Measurements from ENCODE around the gene GXYLT2.
"Not testable (repeated sequence)": the region's sequence is repeated elsewhere in the genome, so short reads cannot be mapped to it uniquely, and the experiment has no call there.

The GXYLT2 gene

DNA sequence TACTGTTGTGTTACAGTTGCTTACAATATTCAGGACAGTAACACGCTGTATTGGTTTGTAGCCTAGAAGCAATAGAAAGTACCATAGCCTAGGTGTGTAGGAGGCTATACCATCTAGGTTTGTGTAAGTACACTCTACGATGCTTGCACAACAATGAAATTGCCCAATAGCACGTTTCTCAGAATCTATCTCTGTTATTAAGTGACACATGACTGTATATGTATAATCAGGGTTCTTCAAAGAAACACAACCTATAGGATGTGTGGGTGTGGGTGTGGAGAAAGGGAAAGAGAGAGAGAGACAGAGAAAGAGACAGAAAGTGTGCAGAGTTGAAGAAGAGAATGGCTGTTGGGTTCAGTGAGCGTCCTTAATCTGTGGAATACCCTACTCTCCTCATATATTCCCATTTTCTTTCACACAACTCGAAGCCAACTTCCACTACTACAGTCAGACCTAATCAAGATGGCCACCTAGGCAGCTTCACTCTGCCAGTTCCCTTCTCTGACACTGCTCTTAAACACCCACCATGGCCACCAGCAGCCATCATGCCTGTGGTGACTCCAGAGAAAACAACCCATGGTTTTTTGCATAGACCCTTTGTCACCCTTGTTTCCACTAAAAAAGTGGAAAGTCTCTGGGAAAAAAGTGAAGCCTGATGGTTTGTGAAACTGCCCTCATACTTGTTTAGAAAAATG, 103.0 kb downstream of the GXYLT2 start:
- Histone ChIP-seq H3K27ac (ENCODE audit: low read depth in 2 of 2, low read length in 2 of 2) (no peak overlapping the region), H3K9ac (ENCODE audit: low read depth in 1 of 2, low read length in 2 of 2) (no peak overlapping the region), H3K4me3 (ENCODE audit: low read length in 2 of 2) (no peak overlapping the region), H3K9me3 (ENCODE audit: control insufficient read depth in 2 of 2, low read length in 2 of 2) (no peaks in the 10 kb centered on the region), H3K36me3 (ENCODE audit: control insufficient read depth in 2 of 2, insufficient read depth in 2 of 2, low read length in 2 of 2) (no peaks in the 10 kb centered on the region), H3K4me1 (ENCODE audit: control insufficient read depth in 2 of 2, insufficient read depth in 2 of 2, low read length in 2 of 2) (peaks cover 2 to 8% of the 10 kb centered on the region in 2 donors), H3K27me3 (ENCODE audit: control insufficient read depth in 2 of 2, insufficient read depth in 2 of 2, low read length in 2 of 2) (no peaks in the 10 kb centered on the region)

DNA sequence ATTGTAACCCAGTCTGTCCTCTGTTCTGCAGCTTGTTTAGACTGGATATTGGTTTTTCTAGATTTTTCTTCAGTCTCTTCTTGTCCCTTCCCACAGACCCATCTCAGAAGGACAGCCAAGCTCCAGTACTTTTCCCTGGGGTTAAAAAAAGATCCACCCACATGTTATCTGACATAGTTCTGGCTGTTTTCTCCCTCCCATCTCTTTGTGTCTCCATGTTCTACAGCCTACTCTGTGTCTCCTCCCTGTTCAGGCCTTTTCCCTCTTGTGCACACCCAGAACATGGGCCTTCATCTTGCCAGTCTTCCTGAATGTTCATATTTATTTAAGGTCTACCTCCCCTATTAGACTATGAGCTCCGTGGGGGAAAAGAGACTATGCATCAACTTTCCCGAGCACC, 103.7 kb downstream of the GXYLT2 start:
- Histone ChIP-seq H3K9me3 (ENCODE audit: control insufficient read depth in 2 of 2, low read length in 2 of 2) (no peaks in the 10 kb centered on the region), H3K36me3 (ENCODE audit: control insufficient read depth in 2 of 2, insufficient read depth in 2 of 2, low read length in 2 of 2) (no peaks in the 10 kb centered on the region), H3K27me3 (ENCODE audit: control insufficient read depth in 2 of 2, insufficient read depth in 2 of 2, low read length in 2 of 2) (no peaks in the 10 kb centered on the region), H3K4me1 (ENCODE audit: control insufficient read depth in 2 of 2, insufficient read depth in 2 of 2, low read length in 2 of 2) (peaks cover 6 to 14% of the 10 kb centered on the region in 2 donors), H3K27ac (ENCODE audit: low read depth in 2 of 2, low read length in 2 of 2) (no peak overlapping the region), H3K9ac (ENCODE audit: low read depth in 1 of 2, low read length in 2 of 2) (no peak overlapping the region), H3K4me3 (ENCODE audit: low read length in 2 of 2) (no peak overlapping the region)

DNA sequence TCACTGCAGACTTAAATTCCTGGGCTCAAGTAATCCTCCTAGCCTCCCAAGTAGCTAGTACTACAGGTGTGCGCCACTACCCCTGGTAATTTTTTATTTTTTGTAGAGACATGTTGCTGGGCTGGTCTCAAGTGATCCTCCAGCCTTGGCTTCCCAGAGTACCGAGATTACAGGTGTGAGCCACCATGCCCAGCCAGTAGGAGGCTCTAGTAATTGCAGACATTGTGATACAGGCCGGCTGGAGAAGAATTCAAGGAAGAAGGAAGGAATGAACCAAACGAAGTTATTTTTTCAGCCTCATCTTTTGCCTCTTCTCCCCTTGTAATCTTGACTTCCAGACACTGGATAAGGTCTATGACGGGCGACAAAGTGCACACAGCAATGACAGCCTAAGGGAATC, 105.5 kb downstream of the GXYLT2 start:
- Histone ChIP-seq H3K9ac (ENCODE audit: low read depth in 1 of 2, low read length in 2 of 2) (no peak overlapping the region), H3K9me3 (ENCODE audit: control insufficient read depth in 2 of 2, low read length in 2 of 2) (no peaks in the 10 kb centered on the region), H3K36me3 (ENCODE audit: control insufficient read depth in 2 of 2, insufficient read depth in 2 of 2, low read length in 2 of 2) (peaks cover 0 to under 1% of the 10 kb centered on the region in 2 donors), H3K4me3 (ENCODE audit: low read length in 2 of 2) (no peak overlapping the region), H3K27me3 (ENCODE audit: control insufficient read depth in 2 of 2, insufficient read depth in 2 of 2, low read length in 2 of 2) (no peaks in the 10 kb centered on the region), H3K4me1 (ENCODE audit: control insufficient read depth in 2 of 2, insufficient read depth in 2 of 2, low read length in 2 of 2) (peaks cover 11 to 20% of the 10 kb centered on the region in 2 donors), H3K27ac (ENCODE audit: low read depth in 2 of 2, low read length in 2 of 2) (no peak overlapping the region)

DNA sequence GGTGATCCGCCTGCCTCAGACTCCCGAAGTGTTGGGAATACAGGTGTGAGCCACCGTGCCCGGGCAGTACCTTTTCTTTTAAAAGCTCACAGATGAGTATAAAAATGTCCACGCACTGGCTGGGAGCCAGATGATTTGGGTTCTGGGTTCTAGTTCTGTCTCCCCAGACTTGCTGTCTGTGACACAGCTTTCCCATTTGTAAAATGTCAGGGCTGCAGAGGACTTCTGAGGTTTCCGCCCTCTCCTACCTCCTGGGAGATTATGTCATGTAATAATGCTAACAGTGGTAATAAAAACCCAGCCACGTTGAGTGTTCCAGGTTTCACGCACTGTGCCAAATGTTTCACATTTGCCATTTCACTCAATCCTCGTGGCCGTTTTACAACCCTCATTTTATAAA, 107.5 kb downstream of the GXYLT2 start:
- Histone ChIP-seq H3K27ac (ENCODE audit: low read depth in 2 of 2, low read length in 2 of 2) (peak overlapping the region; percentile 93 to 96), H3K4me3 (ENCODE audit: low read length in 2 of 2) (no peak overlapping the region), H3K27me3 (ENCODE audit: control insufficient read depth in 2 of 2, insufficient read depth in 2 of 2, low read length in 2 of 2) (no peaks in the 10 kb centered on the region), H3K9ac (ENCODE audit: low read depth in 1 of 2, low read length in 2 of 2) (peak overlapping the region in 1 of 2 donors; percentile 49), H3K9me3 (ENCODE audit: control insufficient read depth in 2 of 2, low read length in 2 of 2) (no peaks in the 10 kb centered on the region), H3K36me3 (ENCODE audit: control insufficient read depth in 2 of 2, insufficient read depth in 2 of 2, low read length in 2 of 2) (peaks cover 10 to 12% of the 10 kb centered on the region in 2 donors), H3K4me1 (ENCODE audit: control insufficient read depth in 2 of 2, insufficient read depth in 2 of 2, low read length in 2 of 2) (peaks cover 18 to 34% of the 10 kb centered on the region in 2 donors)

DNA sequence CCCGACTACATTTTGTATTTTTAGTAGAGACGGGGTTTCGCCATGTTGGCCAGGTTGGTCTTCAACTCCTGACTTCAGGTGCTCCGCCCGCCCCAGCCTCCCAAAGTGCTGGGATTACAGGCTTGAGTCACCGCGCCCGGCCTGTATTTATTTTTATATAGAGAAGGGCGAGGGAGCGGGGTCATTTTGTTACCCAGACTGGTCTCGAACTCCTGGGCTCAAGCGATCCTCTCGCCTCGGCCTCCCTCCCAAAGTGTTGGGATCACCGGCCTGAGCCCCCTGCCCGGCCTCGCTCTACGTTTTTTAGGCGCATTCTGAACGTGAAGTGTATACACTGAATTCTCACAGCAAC, 108.3 kb downstream of the GXYLT2 start:
- no peaks in the 10 kb centered on the region for H3K9me3 ChIP-seq (ENCODE audit: control insufficient read depth in 2 of 2, low read length in 2 of 2)
- peak overlapping the region; percentile 83 to 90 for H3K4me3 ChIP-seq (ENCODE audit: low read length in 2 of 2)
- peaks cover 18 to 34% of the 10 kb centered on the region in 2 donors for H3K4me1 ChIP-seq (ENCODE audit: control insufficient read depth in 2 of 2, insufficient read depth in 2 of 2, low read length in 2 of 2)
- H3K36me3 ChIP-seq (ENCODE audit: control insufficient read depth in 2 of 2, insufficient read depth in 2 of 2, low read length in 2 of 2) = peaks cover 14 to 18% of the 10 kb centered on the region in 2 donors
- no peaks in the 10 kb centered on the region for H3K27me3 ChIP-seq (ENCODE audit: control insufficient read depth in 2 of 2, insufficient read depth in 2 of 2, low read length in 2 of 2)
- peak overlapping the region; percentile 93 to 96 for H3K27ac ChIP-seq (ENCODE audit: low read depth in 2 of 2, low read length in 2 of 2)
- peak overlapping the region; percentile 73 to 91 for H3K9ac ChIP-seq (ENCODE audit: low read depth in 1 of 2, low read length in 2 of 2)

DNA sequence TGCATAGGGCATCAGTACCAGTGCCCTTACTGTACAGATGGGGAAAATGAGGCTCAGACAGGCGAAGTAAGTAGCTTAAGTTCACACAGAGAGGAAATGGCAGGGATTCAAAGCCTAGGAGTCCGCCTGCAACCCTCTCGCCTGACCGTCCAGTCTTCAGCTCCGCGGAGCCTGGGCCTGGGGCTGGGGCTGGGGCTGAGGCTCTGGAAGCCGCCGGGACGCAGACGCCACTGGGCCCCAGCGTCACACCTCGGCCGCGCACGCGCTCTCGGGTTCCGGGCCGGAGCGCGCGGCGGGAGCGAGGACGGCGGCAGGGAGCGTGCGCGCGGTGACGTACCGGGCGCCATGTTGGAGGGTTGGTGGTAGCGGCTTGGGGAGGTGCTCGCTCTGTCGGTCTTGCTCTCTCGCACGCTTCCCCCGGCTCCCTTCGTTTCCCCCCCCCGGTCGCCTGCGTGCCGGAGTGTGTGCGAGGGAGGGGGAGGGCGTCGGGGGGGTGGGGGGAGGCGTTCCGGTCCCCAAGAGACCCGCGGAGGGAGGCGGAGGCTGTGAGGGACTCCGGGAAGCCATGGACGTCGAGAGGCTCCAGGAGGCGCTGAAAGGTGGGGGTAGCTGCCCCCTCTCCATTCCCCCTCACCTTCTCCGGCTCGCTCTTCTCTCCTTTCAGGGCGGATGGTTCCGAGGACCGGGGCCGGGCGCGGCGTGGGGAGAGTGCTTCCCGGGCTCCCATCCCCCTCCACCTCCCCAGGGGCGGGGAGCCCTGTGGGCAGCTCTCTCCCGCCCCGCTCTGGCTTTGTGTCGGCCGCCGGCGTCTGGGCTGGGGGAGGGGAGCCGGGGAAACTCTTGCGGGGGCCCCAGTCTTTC, 108.9 kb downstream of the GXYLT2 start, which contains the start of gene PPP4R2:
Gene PPP4R2, plus strand, starts transcription at position 339 of the 861 bp plus-strand sequence. Its CDS starts 227 bp downstream, at position 566.
- Histone ChIP-seq H3K9ac (ENCODE audit: low read depth in 1 of 2, low read length in 2 of 2) (peak within 1 kb of the TSS; percentile 74 to 91), H3K9me3 (ENCODE audit: control insufficient read depth in 2 of 2, low read length in 2 of 2) (no peaks in the 10 kb centered on the region), H3K27ac (ENCODE audit: low read depth in 2 of 2, low read length in 2 of 2) (peak within 1 kb of the TSS; percentile 93 to 96), H3K27me3 (ENCODE audit: control insufficient read depth in 2 of 2, insufficient read depth in 2 of 2, low read length in 2 of 2) (no peaks in the 10 kb centered on the region), H3K4me3 (ENCODE audit: low read length in 2 of 2) (peak within 1 kb of the TSS; percentile 83 to 90), H3K4me1 (ENCODE audit: control insufficient read depth in 2 of 2, insufficient read depth in 2 of 2, low read length in 2 of 2) (peaks cover 18 to 34% of the 10 kb centered on the region in 2 donors), H3K36me3 (ENCODE audit: control insufficient read depth in 2 of 2, insufficient read depth in 2 of 2, low read length in 2 of 2) (peaks cover 19 to 21% of the 10 kb centered on the region in 2 donors)

DNA sequence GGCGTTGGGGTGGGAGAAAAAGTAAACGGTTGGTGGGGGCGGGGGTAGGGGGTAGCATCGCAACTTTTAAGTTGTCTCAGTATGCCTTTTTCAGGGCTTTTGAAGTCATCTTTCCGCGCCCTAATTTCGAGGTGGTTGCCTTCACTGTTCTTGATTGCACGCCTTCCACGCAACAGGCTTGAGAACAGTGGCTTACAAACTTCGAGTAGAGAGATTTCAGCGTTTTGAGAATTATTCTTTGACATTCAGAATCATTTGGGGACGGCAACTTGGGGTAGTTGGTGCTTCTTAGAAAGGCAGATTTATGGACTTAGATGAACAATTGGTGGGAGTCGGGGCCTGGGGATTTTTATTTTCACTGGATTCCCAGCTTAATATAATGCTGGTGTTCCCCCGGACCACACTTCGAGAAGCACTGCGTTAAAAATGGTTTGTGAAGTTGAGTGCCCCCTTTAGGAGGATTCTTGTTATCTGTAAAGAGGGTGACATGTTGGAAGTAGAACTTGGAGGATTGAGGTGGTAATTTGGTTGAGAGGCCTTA, 109.6 kb downstream of the GXYLT2 start:
- peak overlapping the region; percentile 83 to 90 for H3K4me3 ChIP-seq (ENCODE audit: low read length in 2 of 2)
- H3K36me3 ChIP-seq (ENCODE audit: control insufficient read depth in 2 of 2, insufficient read depth in 2 of 2, low read length in 2 of 2) = peaks cover 21 to 22% of the 10 kb centered on the region in 2 donors
- H3K4me1 ChIP-seq (ENCODE audit: control insufficient read depth in 2 of 2, insufficient read depth in 2 of 2, low read length in 2 of 2) = peaks cover 18 to 34% of the 10 kb centered on the region in 2 donors

DNA sequence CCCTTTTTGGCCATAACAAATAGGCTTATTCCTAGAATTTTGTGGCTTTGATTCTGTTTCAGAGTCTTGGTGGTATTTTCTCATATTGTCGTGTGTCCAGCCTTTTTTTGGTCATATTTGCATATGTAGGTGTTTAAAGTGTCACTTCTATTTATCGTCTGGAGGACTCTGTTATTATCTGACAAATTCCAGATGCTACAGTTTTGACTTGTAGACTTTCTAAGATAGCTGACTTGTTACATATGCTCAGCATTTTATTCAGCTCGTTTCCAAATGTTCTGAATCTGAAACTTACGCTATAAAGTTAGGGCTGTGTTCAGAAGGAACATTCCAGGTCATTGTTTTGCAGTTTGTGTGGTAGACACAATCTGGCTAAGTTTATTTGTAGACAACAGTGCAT, 110.6 kb downstream of the GXYLT2 start:
- H3K36me3 ChIP-seq (ENCODE audit: control insufficient read depth in 2 of 2, insufficient read depth in 2 of 2, low read length in 2 of 2) = peaks cover 22 to 23% of the 10 kb centered on the region in 2 donors
- H3K4me1 ChIP-seq (ENCODE audit: control insufficient read depth in 2 of 2, insufficient read depth in 2 of 2, low read length in 2 of 2) = peaks cover 18 to 37% of the 10 kb centered on the region in 2 donors
- H3K27me3 ChIP-seq (ENCODE audit: control insufficient read depth in 2 of 2, insufficient read depth in 2 of 2, low read length in 2 of 2) = no peaks in the 10 kb centered on the region
- H3K4me3 ChIP-seq (ENCODE audit: low read length in 2 of 2) = peak overlapping the region; percentile 83 to 90
- no peak overlapping the region for H3K27ac ChIP-seq (ENCODE audit: low read depth in 2 of 2, low read length in 2 of 2)
- peak overlapping the region in 1 of 2 donors; percentile 40 for H3K9ac ChIP-seq (ENCODE audit: low read depth in 1 of 2, low read length in 2 of 2)
- H3K9me3 ChIP-seq (ENCODE audit: control insufficient read depth in 2 of 2, low read length in 2 of 2) = no peaks in the 10 kb centered on the region

More for the DNA sequence above, 109.6 kb downstream of the GXYLT2 start:
- peak overlapping the region; percentile 93 to 96 for H3K27ac ChIP-seq (ENCODE audit: low read depth in 2 of 2, low read length in 2 of 2)
- peak overlapping the region; percentile 74 to 91 for H3K9ac ChIP-seq (ENCODE audit: low read depth in 1 of 2, low read length in 2 of 2)
- no peaks in the 10 kb centered on the region for H3K27me3 ChIP-seq (ENCODE audit: control insufficient read depth in 2 of 2, insufficient read depth in 2 of 2, low read length in 2 of 2)
- H3K9me3 ChIP-seq (ENCODE audit: control insufficient read depth in 2 of 2, low read length in 2 of 2) = no peaks in the 10 kb centered on the region

DNA sequence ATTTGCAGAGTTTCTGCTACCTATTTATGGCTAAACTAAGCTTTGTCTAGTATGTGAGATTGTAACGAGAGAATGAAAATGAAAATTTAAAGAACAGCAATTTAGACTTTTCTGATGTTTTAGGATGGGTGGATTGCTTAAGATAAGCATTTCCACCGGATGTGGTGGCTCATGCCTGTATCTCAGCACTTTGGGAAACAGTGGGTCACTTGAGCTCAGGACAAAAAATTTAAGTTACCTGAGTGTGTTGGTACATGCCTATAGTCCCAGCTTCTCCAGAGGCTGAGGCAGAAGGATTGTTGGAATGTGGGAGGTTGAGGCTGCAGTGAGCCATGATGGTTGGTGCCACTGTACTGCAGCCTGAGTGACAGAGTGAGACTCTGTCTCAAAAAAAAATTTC, 112.1 kb downstream of the GXYLT2 start:
- Histone ChIP-seq H3K27me3 (ENCODE audit: control insufficient read depth in 2 of 2, insufficient read depth in 2 of 2, low read length in 2 of 2) (no peaks in the 10 kb centered on the region), H3K4me3 (ENCODE audit: low read length in 2 of 2) (peak overlapping the region in 1 of 2 donors; percentile 53), H3K4me1 (ENCODE audit: control insufficient read depth in 2 of 2, insufficient read depth in 2 of 2, low read length in 2 of 2) (peaks cover 18 to 37% of the 10 kb centered on the region in 2 donors), H3K36me3 (ENCODE audit: control insufficient read depth in 2 of 2, insufficient read depth in 2 of 2, low read length in 2 of 2) (peaks cover 22 to 23% of the 10 kb centered on the region in 2 donors), H3K27ac (ENCODE audit: low read depth in 2 of 2, low read length in 2 of 2) (no peak overlapping the region), H3K9me3 (ENCODE audit: control insufficient read depth in 2 of 2, low read length in 2 of 2) (no peaks in the 10 kb centered on the region), H3K9ac (ENCODE audit: low read depth in 1 of 2, low read length in 2 of 2) (no peak overlapping the region)

DNA sequence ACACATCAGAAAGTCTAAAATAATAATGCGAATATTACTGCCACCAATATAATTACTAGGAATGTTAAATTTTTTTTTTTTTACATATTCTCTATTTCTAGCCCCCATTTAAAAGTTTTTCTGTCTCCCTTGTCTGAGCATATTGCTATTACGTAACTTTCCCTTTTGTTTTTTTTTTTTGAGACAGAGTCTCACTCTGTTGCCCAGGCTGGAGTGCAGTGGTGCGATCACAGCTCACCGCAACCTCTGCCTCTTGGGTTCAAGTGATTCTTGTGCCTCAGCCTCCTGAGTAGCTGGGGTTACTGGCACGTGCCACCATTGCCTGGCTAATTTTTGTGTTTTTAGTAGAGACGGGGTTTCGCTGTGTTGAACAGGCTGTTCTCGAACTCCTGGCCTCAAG, 115.2 kb downstream of the GXYLT2 start:
- Histone ChIP-seq H3K4me1 (ENCODE audit: control insufficient read depth in 2 of 2, insufficient read depth in 2 of 2, low read length in 2 of 2) (peaks cover 11 to 21% of the 10 kb centered on the region in 2 donors), H3K36me3 (ENCODE audit: control insufficient read depth in 2 of 2, insufficient read depth in 2 of 2, low read length in 2 of 2) (peaks cover 30 to 32% of the 10 kb centered on the region in 2 donors)
- not testable (repeated sequence) for H3K4me3 ChIP-seq (ENCODE audit: low read length in 2 of 2); H3K9me3 ChIP-seq (ENCODE audit: control insufficient read depth in 2 of 2, low read length in 2 of 2); H3K27me3 ChIP-seq (ENCODE audit: control insufficient read depth in 2 of 2, insufficient read depth in 2 of 2, low read length in 2 of 2); H3K9ac ChIP-seq (ENCODE audit: low read depth in 1 of 2, low read length in 2 of 2); H3K27ac ChIP-seq (ENCODE audit: low read depth in 2 of 2, low read length in 2 of 2)

Measured in mucosa of rectum (tissue), 2 donors.